Glutamatergic neuron (in vitro differentiated cells): ENCODE results near the gene COA1. TPM values are rescaled to one million over a fixed set of nuclear protein-coding genes. Genes with fewer than 3 reads are reported as not detected.
A peak's percentile ranks its signal among the peaks of the same experiment; 100 is the strongest.

ENCODE experiments used
- DNase-seq: peaks from one replicate; pipeline ENCODE4 v3.0.0; 2022
- H3K27ac Mint-ChIP-seq: one replicate; pipeline ENCODE4 v1.8.0; 2020; ENCODE audit warnings: mild to moderate bottlenecking, mixed read lengths, inconsistent platforms; ENCODE audit not compliant: unreplicated experiment
- H3K27me3 Mint-ChIP-seq: one replicate; pipeline ENCODE4 v1.8.0; 2020; ENCODE audit warnings: mild to moderate bottlenecking, moderate library complexity, mixed read lengths, inconsistent platforms; ENCODE audit not compliant: unreplicated experiment
- H3K36me3 Mint-ChIP-seq: one replicate; pipeline ENCODE4 v1.8.0; 2020; ENCODE audit warnings: mild to moderate bottlenecking, mixed read lengths, inconsistent platforms; ENCODE audit not compliant: unreplicated experiment
- H3K4me1 Mint-ChIP-seq: one replicate; pipeline ENCODE4 v1.8.0; 2020; ENCODE audit warnings: mild to moderate bottlenecking, low read depth, mixed read lengths, inconsistent platforms; ENCODE audit not compliant: unreplicated experiment
- H3K4me3 Mint-ChIP-seq: one replicate; pipeline ENCODE4 v1.8.0; 2020; ENCODE audit warnings: mild to moderate bottlenecking, mixed read lengths, inconsistent platforms; ENCODE audit not compliant: unreplicated experiment
- H3K9me3 Mint-ChIP-seq: one replicate; pipeline ENCODE4 v1.8.0; 2020; ENCODE audit warnings: mild to moderate bottlenecking, moderate library complexity, mixed read lengths, inconsistent platforms; ENCODE audit not compliant: unreplicated experiment
- CTCF ChIP-seq: fragments of 200-600 bp; sonication (generic); IDR thresholded peaks from one replicate; pipeline ENCODE4 v1.5.0; 2021; ENCODE audit not compliant: partially characterized antibody, unreplicated experiment
- total RNA-seq: library from RNA; stranded (reverse); fragmentation: NEBNext Ultra II Directional; extraction: Animal tissue kit (Norgen Biotek cat#: 25700); gene quantifications from one replicate; pipeline ENCODE4 v1.2.1, GENCODE V29; 2021; ENCODE audit not compliant: unreplicated experiment

The COA1 gene
- total RNA-seq, 1 donor from 2014 or later = 73.7 TPM

- Mint-ChIP-seq H3K9me3 (peaks cover 11% of the 10 kb centered on the region), H3K4me1 (peaks cover 37% of the 10 kb centered on the region), H3K27me3 (peaks cover 2% of the 10 kb centered on the region), H3K4me3 (no peak overlapping the region), H3K27ac (no peak overlapping the region), H3K36me3 (no peaks in the 10 kb centered on the region)
- no peak for TF ChIP-seq CTCF
- no peak for DNase-seq
Observed at GRCh38 chr7:43761382-43761781, 32.1 kb upstream of the COA1 start.

- no peak for TF ChIP-seq CTCF
- H3K9me3 Mint-ChIP-seq = peaks cover 11% of the 10 kb centered on the region
- peaks cover 40% of the 10 kb centered on the region for H3K4me1 Mint-ChIP-seq
- no peaks in the 10 kb centered on the region for H3K36me3 Mint-ChIP-seq
- peak overlapping the region; percentile 47 for H3K4me3 Mint-ChIP-seq
- H3K27ac Mint-ChIP-seq = no peak overlapping the region
- H3K27me3 Mint-ChIP-seq = peaks cover 2% of the 10 kb centered on the region
- DNase-seq = no peak
Observed at GRCh38 chr7:43760861-43761260, 31.5 kb upstream of the COA1 start.

GRCh38 chr7:43758822-43759683 lies 29.7 kb upstream of the COA1 start:
- peaks cover 32% of the 10 kb centered on the region for H3K4me1 Mint-ChIP-seq
- DNase-seq = peak; percentile 72
- H3K36me3 Mint-ChIP-seq = no peaks in the 10 kb centered on the region
- peaks cover 11% of the 10 kb centered on the region for H3K9me3 Mint-ChIP-seq
- peaks cover 2% of the 10 kb centered on the region for H3K27me3 Mint-ChIP-seq
- no peak for TF ChIP-seq CTCF
- peak overlapping the region; percentile 89 for H3K4me3 Mint-ChIP-seq
- H3K27ac Mint-ChIP-seq = peak overlapping the region; percentile 91

- Mint-ChIP-seq H3K4me3 (peak within 1 kb of the TSS; percentile 89), H3K36me3 (no peaks in the 10 kb centered on the region), H3K9me3 (peaks cover 14% of the 10 kb centered on the region), H3K4me1 (peaks cover 28% of the 10 kb centered on the region), H3K27ac (peak within 1 kb of the TSS; percentile 94), H3K27me3 (peaks cover 3% of the 10 kb centered on the region)
- TF ChIP-seq CTCF = no peak
- peak; percentile 75 for DNase-seq
Observed at GRCh38 chr7:43758029-43758821, 28.9 kb upstream of the COA1 start, which contains the start of gene BLVRA. Gene BLVRA (plus strand): TSS chr7:43758680. CDS start chr7:43771159, 12,479 bp downstream.
